Activated CD4-positive, alpha-beta T cell treated with anti-CD3 and anti-CD28 coated beads, Interleukin-2, amount 10 ng/mL, durations not matched to agents 7 days and 5 days (primary cell): ENCODE measurements around the gene EPG5. TPM values are rescaled to one million over a fixed set of nuclear protein-coding genes. Genes with fewer than 3 reads are reported as not detected.

Experiments used
- CTCF ChIA-PET: fragments of 350-600 bp; sonication (Branson Sonifier 250); formaldehyde crosslinking; loops from one replicate; lab custom pipeline; 2021; ENCODE audit warnings: antibody characterized with exemption; lab: Charles Lee
- POLR2A ChIA-PET: fragments of 350-600 bp; sonication (Branson Sonifier 250); formaldehyde crosslinking; loops from one replicate; lab custom pipeline; 2021; ENCODE audit warnings: antibody characterized with exemption; lab: Charles Lee
- DNase-seq: peaks from one replicate; pipeline ENCODE4 v3.0.0-alpha.2; 2020
- H3K27ac Mint-ChIP-seq: one replicate; pipeline ENCODE4 v1.8.0; 2021; ENCODE audit warnings: mild to moderate bottlenecking, moderate library complexity, mixed read lengths
- H3K27me3 Mint-ChIP-seq: one replicate; pipeline ENCODE4 v1.8.0; 2021; ENCODE audit warnings: mixed read lengths
- H3K36me3 Mint-ChIP-seq: one replicate; pipeline ENCODE4 v1.8.0; 2021; ENCODE audit warnings: low read depth, mixed read lengths
- H3K4me1 Mint-ChIP-seq: one replicate; pipeline ENCODE4 v1.8.0; 2021; ENCODE audit warnings: mixed read lengths
- H3K4me3 Mint-ChIP-seq: one replicate; pipeline ENCODE4 v1.8.0; 2021; ENCODE audit warnings: mild to moderate bottlenecking, moderate library complexity, mixed read lengths
- H3K9me3 Mint-ChIP-seq: one replicate; pipeline ENCODE4 v1.8.0; 2021; ENCODE audit warnings: mixed read lengths
- total RNA-seq, 2 experiments: library from RNA; stranded (reverse); gene quantifications; one replicate each; pipeline ENCODE4 v1.2.3, GENCODE V29; 2021

Gene EPG5
- total RNA-seq, 2 experiments from 2014 or later: 21.6 to 26.6 TPM

DNA sequence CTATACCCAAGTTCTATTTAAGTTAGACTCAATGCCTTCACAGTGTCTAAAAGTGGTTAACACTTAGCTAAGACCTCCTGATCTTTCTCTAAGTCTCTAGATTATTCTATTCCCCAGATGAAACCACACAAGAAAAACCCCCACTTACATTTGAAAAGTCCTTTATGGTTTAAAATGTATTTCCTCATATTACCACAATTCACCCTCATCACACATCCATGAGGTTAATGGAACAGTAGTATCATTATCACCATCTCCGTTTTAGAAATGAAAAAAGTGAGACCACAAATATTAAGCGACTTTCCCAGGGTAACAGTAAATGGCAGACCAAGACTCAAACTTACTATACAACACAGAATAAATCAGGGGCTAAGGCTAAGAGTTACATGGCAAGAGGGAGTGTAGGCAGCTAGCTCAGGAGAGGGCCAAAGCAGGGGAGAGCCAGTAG lies 28.6 kb downstream of the EPG5 start:
- Mint-ChIP-seq H3K4me3 (no peak overlapping the region), H3K4me1 (peaks cover 11% of the 10 kb centered on the region), H3K27me3 (no peaks in the 10 kb centered on the region), H3K36me3 (peaks cover 49% of the 10 kb centered on the region), H3K9me3 (no peaks in the 10 kb centered on the region), H3K27ac (peak overlapping the region; percentile 51)
- POLR2A ChIA-PET: no interaction called here
- CTCF ChIA-PET: interaction anchor here (0.6 to 0.8 kb wide), 4 partner anchors 129 to 317 kb away, joined by 3 to 7 read pairs (median 4); no protein-coding TSS in a partner anchor
- no peak for DNase-seq

- DNase-seq: no peak
- peaks cover 11% of the 10 kb centered on the region for H3K4me1 Mint-ChIP-seq
- H3K4me3 Mint-ChIP-seq: no peak overlapping the region
- POLR2A ChIA-PET: no interaction called here
- H3K36me3 Mint-ChIP-seq: peaks cover 44% of the 10 kb centered on the region
- H3K9me3 Mint-ChIP-seq: no peaks in the 10 kb centered on the region
- no peaks in the 10 kb centered on the region for H3K27me3 Mint-ChIP-seq
- no peak overlapping the region for H3K27ac Mint-ChIP-seq
- CTCF ChIA-PET: interaction anchor here (0.6 kb wide), 1 partner anchor 100 kb away, joined by 3 read pairs; no protein-coding TSS in a partner anchor
Measured at GRCh38 chr18:45935591-45936335, 31.4 kb downstream of the EPG5 start.

DNA sequence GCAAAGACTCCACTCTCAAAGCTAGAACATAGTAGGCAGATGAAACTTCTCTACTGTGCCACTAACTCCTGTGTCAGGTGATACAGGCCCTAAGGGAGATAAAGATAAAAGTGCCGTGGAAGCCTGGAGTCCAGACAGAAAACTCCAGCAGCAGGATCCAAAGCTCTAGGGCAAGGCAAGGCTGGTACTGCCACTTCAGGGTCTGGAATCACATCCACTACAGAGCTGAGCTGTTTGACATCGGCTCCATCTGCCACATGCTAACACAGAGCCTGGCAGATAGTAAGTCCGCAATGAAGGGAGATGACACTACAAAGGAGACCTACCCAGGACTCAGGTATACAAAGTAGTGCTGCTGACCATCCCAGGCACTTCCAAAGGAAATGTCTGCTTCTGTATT lies 34.4 kb downstream of the EPG5 start:
- H3K4me1 Mint-ChIP-seq: peaks cover under 1% of the 10 kb centered on the region
- no peak overlapping the region for H3K4me3 Mint-ChIP-seq
- H3K9me3 Mint-ChIP-seq: no peaks in the 10 kb centered on the region
- no peak for DNase-seq
- ChIA-PET CTCF (interaction anchor here (1.0 to 1.5 kb wide), 3 partner anchors 9 to 141 kb away, joined by 3 to 4 read pairs (median 3); no protein-coding TSS in a partner anchor), POLR2A (no interaction called here)
- H3K27ac Mint-ChIP-seq: no peak overlapping the region
- peaks cover 33% of the 10 kb centered on the region for H3K36me3 Mint-ChIP-seq
- H3K27me3 Mint-ChIP-seq: no peaks in the 10 kb centered on the region

DNA sequence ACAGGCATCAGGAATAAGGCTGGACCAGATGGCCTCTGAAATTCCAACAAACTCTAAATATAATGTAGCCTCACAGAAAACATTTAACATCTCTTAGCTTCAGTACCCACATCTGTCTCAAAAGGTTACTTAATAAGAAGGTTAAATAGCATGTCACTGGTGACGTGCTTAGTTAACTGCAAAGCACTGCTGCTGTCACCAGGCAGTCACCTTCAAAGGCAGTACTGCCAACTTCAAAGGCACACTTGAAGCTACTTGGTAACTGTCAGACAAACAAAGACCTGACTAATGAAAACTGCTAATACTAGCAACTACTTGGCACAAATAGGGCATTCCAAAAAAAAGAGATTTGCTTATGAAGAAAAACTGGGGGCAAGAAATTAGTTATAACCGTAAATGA lies 36.2 kb downstream of the EPG5 start:
- Mint-ChIP-seq H3K27ac (no peak overlapping the region), H3K36me3 (peaks cover 35% of the 10 kb centered on the region), H3K9me3 (no peaks in the 10 kb centered on the region), H3K4me3 (no peak overlapping the region), H3K4me1 (no peaks in the 10 kb centered on the region), H3K27me3 (no peaks in the 10 kb centered on the region)
- ChIA-PET CTCF (no interaction called here), POLR2A (no interaction called here)
- DNase-seq: no peak

GRCh38 chr18:45926691-45927090 lies 40.4 kb downstream of the EPG5 start:
- ChIA-PET POLR2A (no interaction called here), CTCF (interaction anchor here (0.7 to 1.3 kb wide), 2 partner anchors 9 to 11 kb away, joined by 3 to 5 read pairs; no protein-coding TSS in a partner anchor)
- Mint-ChIP-seq H3K27ac (no peak overlapping the region), H3K4me3 (no peak overlapping the region), H3K36me3 (peaks cover 50% of the 10 kb centered on the region), H3K27me3 (no peaks in the 10 kb centered on the region), H3K9me3 (no peaks in the 10 kb centered on the region), H3K4me1 (no peaks in the 10 kb centered on the region)
- no peak for DNase-seq

- Mint-ChIP-seq H3K27me3 (no peaks in the 10 kb centered on the region), H3K4me1 (no peaks in the 10 kb centered on the region), H3K36me3 (peaks cover 49% of the 10 kb centered on the region), H3K4me3 (no peak overlapping the region), H3K27ac (no peak overlapping the region), H3K9me3 (no peaks in the 10 kb centered on the region)
- no peak for DNase-seq
- ChIA-PET CTCF (no interaction called here), POLR2A (interaction anchor here (0.6 kb wide), 1 partner anchor 7 kb away, joined by 3 read pairs; no protein-coding TSS in a partner anchor)
Measured at GRCh38 chr18:45926085-45926484, 41.0 kb downstream of the EPG5 start.

- ChIA-PET POLR2A (no interaction called here), CTCF (no interaction called here)
- H3K36me3 Mint-ChIP-seq: peaks cover 45% of the 10 kb centered on the region
- no peaks in the 10 kb centered on the region for H3K9me3 Mint-ChIP-seq
- H3K4me3 Mint-ChIP-seq: no peak overlapping the region
- no peak for DNase-seq
- H3K4me1 Mint-ChIP-seq: peaks cover 7% of the 10 kb centered on the region
- H3K27me3 Mint-ChIP-seq: no peaks in the 10 kb centered on the region
- no peak overlapping the region for H3K27ac Mint-ChIP-seq
Measured at GRCh38 chr18:45923138-45923537, 44.0 kb downstream of the EPG5 start.

- ChIA-PET POLR2A (no interaction called here), CTCF (no interaction called here)
- H3K4me3 Mint-ChIP-seq: no peak overlapping the region
- H3K9me3 Mint-ChIP-seq: no peaks in the 10 kb centered on the region
- no peak for DNase-seq
- H3K4me1 Mint-ChIP-seq: peaks cover 7% of the 10 kb centered on the region
- peaks cover 44% of the 10 kb centered on the region for H3K36me3 Mint-ChIP-seq
- H3K27ac Mint-ChIP-seq: peak overlapping the region; percentile 14
- H3K27me3 Mint-ChIP-seq: no peaks in the 10 kb centered on the region
Measured at GRCh38 chr18:45920367-45920766, 46.8 kb downstream of the EPG5 start.

DNA sequence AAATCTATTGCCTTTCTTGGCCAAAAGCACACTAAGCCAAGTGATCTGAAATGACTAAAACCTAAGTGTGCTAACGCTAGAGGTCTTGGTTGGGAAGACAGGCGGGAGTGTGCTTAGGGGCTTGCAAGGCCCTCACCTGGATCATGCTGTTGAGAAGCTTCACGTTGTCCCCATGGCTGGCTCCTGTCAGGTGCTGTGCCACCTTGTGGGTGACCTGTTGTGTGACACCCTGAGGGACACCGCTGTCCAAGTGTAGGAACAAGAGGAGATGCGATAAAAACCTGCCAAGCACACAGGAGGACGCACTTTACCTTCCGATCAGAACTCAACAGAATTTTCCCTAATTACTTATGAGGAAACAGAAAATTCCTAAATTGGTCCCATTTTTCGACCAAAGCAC lies 50.8 kb downstream of the EPG5 start:
- H3K4me3 Mint-ChIP-seq: no peak overlapping the region
- peaks cover 7% of the 10 kb centered on the region for H3K4me1 Mint-ChIP-seq
- no peaks in the 10 kb centered on the region for H3K27me3 Mint-ChIP-seq
- peak; percentile 24 for DNase-seq
- H3K27ac Mint-ChIP-seq: no peak overlapping the region
- POLR2A ChIA-PET: no interaction called here
- peaks cover 34% of the 10 kb centered on the region for H3K36me3 Mint-ChIP-seq
- no peaks in the 10 kb centered on the region for H3K9me3 Mint-ChIP-seq
- CTCF ChIA-PET: interaction anchor here (1.0 kb wide), 1 partner anchor 20 kb away, joined by 3 read pairs; no protein-coding TSS in a partner anchor

DNA sequence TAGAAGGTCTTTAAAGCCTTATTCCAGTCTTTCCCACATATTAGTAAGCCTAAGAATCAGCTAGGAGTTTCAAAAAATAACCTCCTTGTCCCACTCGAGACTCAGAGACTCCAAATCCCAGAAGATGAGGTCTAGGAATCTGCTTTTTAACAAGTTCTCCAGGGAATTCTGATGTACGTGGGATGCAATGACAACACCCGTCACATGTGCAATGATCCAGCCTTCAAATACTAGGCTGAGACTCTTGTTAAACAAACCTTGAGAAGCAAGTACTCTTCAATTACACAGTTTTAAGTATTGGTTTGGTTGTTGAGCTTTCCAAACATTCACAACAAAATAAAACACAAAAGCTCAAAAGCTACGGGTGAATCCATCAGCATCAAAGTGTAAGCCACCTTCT lies 53.9 kb downstream of the EPG5 start:
- Mint-ChIP-seq H3K4me1 (no peaks in the 10 kb centered on the region), H3K27ac (no peak overlapping the region), H3K36me3 (peaks cover 34% of the 10 kb centered on the region), H3K27me3 (no peaks in the 10 kb centered on the region), H3K9me3 (no peaks in the 10 kb centered on the region), H3K4me3 (no peak overlapping the region)
- ChIA-PET CTCF (interaction anchor here (0.9 to 2.3 kb wide), 3 partner anchors 61 to 251 kb away, joined by 3 to 15 read pairs (median 3); no protein-coding TSS in a partner anchor), POLR2A (no interaction called here)
- DNase-seq: no peak

GRCh38 chr18:45910405-45911023 lies 56.6 kb downstream of the EPG5 start:
- Mint-ChIP-seq H3K4me1 (no peaks in the 10 kb centered on the region), H3K9me3 (no peaks in the 10 kb centered on the region), H3K4me3 (no peak overlapping the region), H3K36me3 (peaks cover 45% of the 10 kb centered on the region), H3K27me3 (no peaks in the 10 kb centered on the region), H3K27ac (no peak overlapping the region)
- ChIA-PET POLR2A (no interaction called here), CTCF (interaction anchor here (0.6 to 2.1 kb wide), 8 partner anchors 11 to 248 kb away, joined by 3 to 12 read pairs (median 4); no protein-coding TSS in a partner anchor)
- DNase-seq: peak; percentile 77

- CTCF ChIA-PET: interaction anchor here (0.7 to 1.0 kb wide), 3 partner anchors 21 to 227 kb away, joined by 3 to 4 read pairs (median 3); no protein-coding TSS in a partner anchor
Measured at GRCh38 chr18:45901654-45902210, 65.4 kb downstream of the EPG5 start.

More at GRCh38 chr18:45901654-45902210, 65.4 kb downstream of the EPG5 start:
- H3K4me1 Mint-ChIP-seq: no peaks in the 10 kb centered on the region
- no peak for DNase-seq
- peaks cover 33% of the 10 kb centered on the region for H3K36me3 Mint-ChIP-seq
- H3K4me3 Mint-ChIP-seq: no peak overlapping the region
- no peaks in the 10 kb centered on the region for H3K9me3 Mint-ChIP-seq
- no peak overlapping the region for H3K27ac Mint-ChIP-seq
- H3K27me3 Mint-ChIP-seq: no peaks in the 10 kb centered on the region
- POLR2A ChIA-PET: no interaction called here
